Skeletal muscle satellite cell (primary cell): Measurements from ENCODE around the gene AKAP3.

Experiments used
- H3K27me3 ChIP-seq: 2 replicates; pipeline ENCODE4 v1.7.0; 2013; ENCODE audit warnings: low read length; ENCODE audit not compliant: control insufficient read depth, insufficient read depth
- H3K36me3 ChIP-seq: 2 replicates; pipeline ENCODE4 v1.7.0; 2013; ENCODE audit warnings: mild to moderate bottlenecking, control low read depth, low read length; ENCODE audit not compliant: insufficient read depth
- H3K4me1 ChIP-seq: 2 replicates; pipeline ENCODE4 v1.7.0; 2013; ENCODE audit warnings: low read length; ENCODE audit not compliant: control insufficient read depth, insufficient read depth
- H3K4me2 ChIP-seq: 2 replicates; pipeline ENCODE4 v1.7.0; 2013; ENCODE audit warnings: mild to moderate bottlenecking, low read length
- H3K4me3 ChIP-seq: 2 replicates; pipeline ENCODE4 v1.7.0; 2013; ENCODE audit warnings: low read length
- H3K9ac ChIP-seq: 2 replicates; pipeline ENCODE4 v1.7.0; 2013; ENCODE audit warnings: mild to moderate bottlenecking, low read depth, low read length, moderate library complexity
- H3K9me3 ChIP-seq: replicated peaks from 2 replicates; pipeline ENCODE4 v1.7.0; 2013; ENCODE audit warnings: mild to moderate bottlenecking, control low read depth, low read length

The AKAP3 gene

DNA sequence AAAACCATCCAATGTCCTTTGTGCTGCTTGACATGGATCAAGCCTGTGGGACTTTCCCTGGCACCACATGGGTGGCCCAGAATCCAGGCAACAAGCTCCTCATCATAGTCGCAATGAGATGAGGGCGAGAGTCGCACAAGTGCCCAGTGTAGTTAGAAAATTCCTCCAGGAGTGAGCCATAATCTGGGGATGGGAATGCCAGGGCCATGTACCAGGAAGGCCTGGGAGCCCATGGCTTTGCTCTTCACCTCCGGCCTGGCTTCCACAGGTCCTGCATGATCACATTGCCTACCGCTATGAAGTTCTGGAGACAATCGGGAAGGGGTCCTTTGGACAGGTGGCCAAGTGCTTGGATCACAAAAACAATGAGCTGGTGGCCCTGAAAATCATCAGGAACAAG, 53.0 kb downstream of the AKAP3 start:
- H3K4me2 ChIP-seq, result no peak overlapping the region
- H3K9me3 ChIP-seq, result no peaks in the 10 kb centered on the region
- H3K36me3 ChIP-seq, result no peaks in the 10 kb centered on the region
- peaks cover 26% of the 10 kb centered on the region for H3K27me3 ChIP-seq
- no peak overlapping the region for H3K9ac ChIP-seq
- H3K4me3 ChIP-seq, result no peak overlapping the region
- no peaks in the 10 kb centered on the region for H3K4me1 ChIP-seq

DNA sequence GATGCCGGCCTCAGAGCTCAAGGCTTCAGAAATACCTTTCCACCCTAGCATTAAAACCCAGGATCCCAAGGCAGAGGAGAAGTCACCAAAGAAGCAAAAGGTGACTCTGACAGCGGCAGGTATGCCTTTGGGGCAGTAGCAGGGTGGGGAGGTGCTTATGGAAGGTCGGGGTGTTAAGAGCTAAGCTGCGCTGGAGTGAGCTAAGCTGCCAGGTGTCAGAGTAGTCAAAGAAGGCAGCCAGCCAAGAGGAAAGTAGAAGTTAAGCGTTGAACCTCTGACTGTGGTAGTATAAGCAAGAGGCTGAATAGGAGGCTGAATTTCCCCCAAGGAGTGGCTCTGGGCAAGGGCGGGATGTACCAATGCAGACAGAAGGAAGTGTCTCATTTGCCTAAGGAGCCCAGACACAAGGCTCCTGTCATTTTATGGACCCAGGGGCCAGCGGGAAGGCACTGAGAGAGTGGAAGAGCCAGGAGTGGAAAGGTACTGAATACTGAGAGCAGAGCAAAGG, 57.6 kb downstream of the AKAP3 start:
- no peaks in the 10 kb centered on the region for H3K4me1 ChIP-seq

GRCh38 chr12:4589941-4590340, 58.9 kb downstream of the AKAP3 start:
- no peaks in the 10 kb centered on the region for H3K4me1 ChIP-seq
- no peak overlapping the region for H3K9ac ChIP-seq
- H3K4me3 ChIP-seq, result no peak overlapping the region
- no peaks in the 10 kb centered on the region for H3K9me3 ChIP-seq
- H3K4me2 ChIP-seq, result no peak overlapping the region
- H3K27me3 ChIP-seq, result peaks cover 20% of the 10 kb centered on the region
- no peaks in the 10 kb centered on the region for H3K36me3 ChIP-seq

More for the DNA sequence above, 57.6 kb downstream of the AKAP3 start:
- Histone ChIP-seq H3K36me3 (no peaks in the 10 kb centered on the region), H3K9me3 (no peaks in the 10 kb centered on the region), H3K9ac (no peak overlapping the region), H3K27me3 (peaks cover 33% of the 10 kb centered on the region), H3K4me2 (no peak overlapping the region), H3K4me3 (no peak overlapping the region)

- Histone ChIP-seq H3K9ac (no peak overlapping the region), H3K4me2 (no peak overlapping the region), H3K9me3 (no peaks in the 10 kb centered on the region), H3K4me1 (no peaks in the 10 kb centered on the region), H3K27me3 (peaks cover 21% of the 10 kb centered on the region), H3K4me3 (no peak overlapping the region), H3K36me3 (no peaks in the 10 kb centered on the region)
These were observed 59.9 kb downstream of the AKAP3 start for GRCh38 chr12:4588916-4589315.

DNA sequence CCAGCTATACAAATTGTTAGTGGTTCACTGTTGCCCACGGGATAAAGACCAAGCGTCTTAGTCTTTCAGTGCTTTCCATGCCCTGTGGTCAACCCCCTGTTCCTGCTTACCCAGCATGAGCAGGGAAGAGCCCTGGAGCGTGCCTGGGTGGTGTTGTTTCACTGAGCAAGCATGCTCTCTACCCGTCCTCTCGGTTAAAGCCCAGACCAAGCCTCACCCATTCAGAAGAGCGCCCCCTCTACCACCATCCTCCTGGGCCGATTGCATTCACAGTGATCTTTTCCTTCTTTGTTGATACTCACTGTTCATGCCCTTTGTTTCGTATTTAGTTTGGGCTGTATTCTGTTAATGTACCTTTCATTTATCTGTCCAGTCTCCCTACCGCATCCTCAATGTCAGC, 61.7 kb downstream of the AKAP3 start:
- no peaks in the 10 kb centered on the region for H3K36me3 ChIP-seq
- H3K27me3 ChIP-seq, result peaks cover 24% of the 10 kb centered on the region
- H3K4me3 ChIP-seq, result no peak overlapping the region
- no peak overlapping the region for H3K9ac ChIP-seq
- no peak overlapping the region for H3K4me2 ChIP-seq
- H3K9me3 ChIP-seq, result no peaks in the 10 kb centered on the region
- H3K4me1 ChIP-seq, result no peaks in the 10 kb centered on the region

DNA sequence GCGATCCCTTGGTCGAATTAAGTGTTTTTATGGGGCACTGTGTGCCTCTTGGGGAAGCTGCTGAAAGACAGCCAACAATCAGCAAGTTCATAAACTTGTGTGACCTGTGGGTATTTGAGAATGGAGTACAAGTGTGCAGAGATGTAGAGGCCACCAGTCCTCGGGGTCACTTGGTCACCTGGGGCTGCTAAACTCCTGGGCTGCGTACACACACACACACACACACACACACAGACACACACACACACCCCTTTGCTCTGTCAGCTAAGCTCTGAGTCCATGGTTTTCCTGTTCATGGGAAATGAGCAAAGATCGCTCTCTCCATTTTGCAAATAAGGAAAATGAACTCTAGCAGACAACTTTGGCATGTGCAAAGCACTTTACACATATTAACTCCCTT, 62.4 kb downstream of the AKAP3 start:
- Histone ChIP-seq H3K27me3 (peaks cover 24% of the 10 kb centered on the region), H3K9me3 (no peaks in the 10 kb centered on the region), H3K4me3 (no peak overlapping the region), H3K4me2 (no peak overlapping the region), H3K9ac (no peak overlapping the region), H3K36me3 (no peaks in the 10 kb centered on the region), H3K4me1 (no peaks in the 10 kb centered on the region)

DNA sequence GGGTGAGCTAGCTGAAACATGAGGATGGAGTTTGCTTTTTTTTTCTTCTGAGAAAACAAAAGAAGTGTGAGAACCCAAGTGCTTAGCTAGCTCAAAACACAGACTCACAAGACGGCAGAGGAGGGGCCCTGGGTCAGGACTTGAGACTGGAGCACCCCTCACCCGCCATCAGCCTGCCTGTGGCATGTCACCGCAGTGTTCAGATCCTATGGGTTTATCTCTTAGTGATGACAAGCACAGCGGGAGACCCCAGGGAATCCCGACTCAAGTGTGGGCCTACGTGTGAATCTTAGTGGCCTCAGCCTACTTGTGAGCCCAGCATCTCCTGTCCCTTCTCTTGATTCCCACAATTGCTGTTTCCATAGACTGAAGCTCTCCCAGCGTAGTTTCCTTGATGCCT, 64.0 kb downstream of the AKAP3 start:
- Histone ChIP-seq H3K4me3 (no peak overlapping the region), H3K9ac (no peak overlapping the region), H3K4me2 (no peak overlapping the region), H3K27me3 (peaks cover 19% of the 10 kb centered on the region), H3K4me1 (no peaks in the 10 kb centered on the region), H3K36me3 (no peaks in the 10 kb centered on the region), H3K9me3 (no peaks in the 10 kb centered on the region)

DNA sequence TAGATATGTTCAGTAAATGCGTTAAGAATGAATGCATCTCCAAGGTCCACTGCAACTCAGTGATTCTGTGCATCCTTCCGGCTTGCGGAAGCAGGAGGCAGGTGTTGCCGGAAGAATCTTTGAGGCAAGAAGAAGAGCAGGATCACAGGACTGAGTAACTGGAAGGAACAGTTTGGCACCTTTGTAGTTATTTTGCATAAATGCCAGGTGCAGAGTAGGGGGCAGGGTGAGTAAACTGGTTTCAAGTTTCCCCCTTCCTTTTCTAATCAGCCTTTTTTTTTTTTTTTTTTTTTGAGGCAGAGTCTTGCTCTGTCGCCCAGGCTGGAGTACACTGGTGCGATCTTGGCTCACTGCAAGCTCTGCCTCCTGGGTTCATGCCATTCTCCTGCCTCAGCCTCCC, 64.6 kb downstream of the AKAP3 start:
- Histone ChIP-seq H3K9ac (no peak overlapping the region), H3K4me3 (no peak overlapping the region), H3K4me1 (no peaks in the 10 kb centered on the region), H3K27me3 (peaks cover 19% of the 10 kb centered on the region), H3K9me3 (no peaks in the 10 kb centered on the region), H3K36me3 (no peaks in the 10 kb centered on the region), H3K4me2 (no peak overlapping the region)

- Histone ChIP-seq H3K9ac (no peak overlapping the region), H3K4me1 (no peaks in the 10 kb centered on the region)
These were observed 68.6 kb downstream of the AKAP3 start for GRCh38 chr12:4580281-4580688.

GRCh38 chr12:4579305-4580102, 69.3 kb downstream of the AKAP3 start:
- no peak overlapping the region for H3K4me2 ChIP-seq
- H3K36me3 ChIP-seq, result no peaks in the 10 kb centered on the region
- H3K9me3 ChIP-seq, result no peaks in the 10 kb centered on the region
- H3K4me3 ChIP-seq, result no peak overlapping the region
- peaks cover 9% of the 10 kb centered on the region for H3K27me3 ChIP-seq
- no peak overlapping the region for H3K9ac ChIP-seq
- no peaks in the 10 kb centered on the region for H3K4me1 ChIP-seq

More at GRCh38 chr12:4580281-4580688, 68.6 kb downstream of the AKAP3 start:
- H3K4me2 ChIP-seq, result no peak overlapping the region
- H3K36me3 ChIP-seq, result no peaks in the 10 kb centered on the region
- H3K27me3 ChIP-seq, result peaks cover 9% of the 10 kb centered on the region
- H3K9me3 ChIP-seq, result no peaks in the 10 kb centered on the region
- H3K4me3 ChIP-seq, result no peak overlapping the region

DNA sequence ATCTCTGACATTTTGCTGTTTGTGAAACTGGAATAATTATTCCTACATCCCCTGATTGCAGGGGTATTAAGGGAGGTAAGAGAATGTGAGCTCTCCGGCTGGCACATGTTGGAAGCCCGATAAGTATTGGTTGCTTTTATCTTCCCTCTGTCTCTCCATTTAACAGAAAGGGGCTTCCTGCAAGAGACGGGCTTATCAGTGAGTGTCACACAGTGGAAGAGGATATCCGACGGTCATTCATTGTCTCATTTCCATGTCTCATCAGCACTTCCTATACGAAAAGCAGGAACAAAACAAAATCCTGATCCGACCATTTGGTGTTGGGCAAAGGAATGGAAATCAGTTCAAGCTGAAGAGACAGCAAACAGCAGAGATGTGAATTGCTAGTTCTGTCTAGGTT, 76.2 kb downstream of the AKAP3 start:
- Histone ChIP-seq H3K9ac (no peak overlapping the region), H3K4me3 (no peak overlapping the region), H3K27me3 (no peaks in the 10 kb centered on the region), H3K36me3 (no peaks in the 10 kb centered on the region), H3K4me2 (no peak overlapping the region), H3K4me1 (no peaks in the 10 kb centered on the region), H3K9me3 (no peaks in the 10 kb centered on the region)

DNA sequence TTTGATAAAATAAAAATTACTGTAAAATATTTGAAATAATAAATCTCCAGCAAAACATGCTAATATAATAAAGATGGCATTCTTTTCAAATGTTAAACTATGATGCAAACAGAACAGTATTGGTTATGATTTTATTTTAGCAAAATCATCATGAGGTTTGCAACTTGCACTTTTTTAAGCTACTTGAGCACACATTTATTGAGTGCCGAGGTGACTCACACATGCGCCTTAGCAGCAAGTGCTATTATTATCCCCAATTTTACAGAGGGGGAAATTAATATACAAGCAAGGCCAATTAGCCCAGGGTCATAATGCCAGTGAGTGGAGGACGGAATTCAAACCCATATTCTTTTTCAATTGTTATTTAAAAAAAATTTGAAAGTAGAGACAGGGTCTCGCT, 79.6 kb downstream of the AKAP3 start:
- Histone ChIP-seq H3K9ac (no peak overlapping the region), H3K9me3 (no peaks in the 10 kb centered on the region), H3K4me2 (no peak overlapping the region), H3K4me3 (no peak overlapping the region), H3K27me3 (no peaks in the 10 kb centered on the region), H3K36me3 (no peaks in the 10 kb centered on the region), H3K4me1 (no peaks in the 10 kb centered on the region)
